SK-N-SH (cell line): ENCODE results near the gene DOC2A. TPM values are rescaled to one million over a fixed set of nuclear protein-coding genes. Genes with fewer than 3 reads are reported as not detected.

Experiments used
- CTCF ChIA-PET: fragments of 300-600, 350-600 bp; formaldehyde crosslinking; extraction: SDS; loops from one replicate; lab custom pipeline; 2021; lab: Yijun Ruan, JAX
- POLR2A ChIA-PET: fragments of 350-600 bp; sonication (Branson Sonifier 250); formaldehyde crosslinking; extraction: SDS; loops from one replicate; lab custom pipeline; 2020; ENCODE audit warnings: antibody characterized with exemption, inconsistent platforms; lab: Yijun Ruan, JAX
- DNase-seq: peaks from one replicate; pipeline ENCODE4 v3.0.0; 2012
- H2AFZ ChIP-seq: fragments of 200-600 bp; sonication (generic); 2 replicates; pipeline ENCODE4 v1.8.1; 2016; ENCODE audit warnings: antibody characterized with exemption, mild to moderate bottlenecking, low read depth
- H3F3A ChIP-seq: fragments of 200-600 bp; sonication (generic); replicated peaks from 2 replicates; pipeline ENCODE3; 2016; ENCODE audit warnings: antibody characterized with exemption, mild to moderate bottlenecking; ENCODE audit not compliant: insufficient read depth
- H3K27ac ChIP-seq, 2 experiments: fragments of 200-500 bp in 1 of 2; fragments of 200-600 bp in 1 of 2; sonication (Bioruptor generic) in 1 of 2; sonication (generic), shearing (Covaris generic) in 1 of 2; 2 replicates each; pipeline versions ENCODE4 v1.5.1 to v1.6.1; 2014 to 2016; ENCODE audit warnings: low read depth in 2 of 2, inconsistent platforms in 1 of 2, low read length in 1 of 2, mild to moderate bottlenecking in 1 of 2, mixed read lengths in 1 of 2
- H3K27me3 ChIP-seq: fragments of 200-600 bp; sonication (generic), shearing (Covaris generic); 2 replicates; pipeline ENCODE4 v1.6.1; 2016; ENCODE audit warnings: mixed run types; ENCODE audit not compliant: insufficient read depth
- H3K36me3 ChIP-seq, 2 experiments: fragments of 200-500 bp in 1 of 2; fragments of 200-600 bp in 1 of 2; sonication (Bioruptor generic) in 1 of 2; sonication (generic) in 1 of 2; replicated peaks in 1 of 2; 2 replicates each; pipeline versions ENCODE3 to v1.5.1; 2014 to 2016; ENCODE audit warnings: low read length in 1 of 2, mild to moderate bottlenecking in 1 of 2; ENCODE audit not compliant: insufficient read depth in 2 of 2, control insufficient read depth in 1 of 2
- H3K4me1 ChIP-seq, 2 experiments: fragments of 200-500 bp in 1 of 2; fragments of 200-600 bp in 1 of 2; sonication (Bioruptor generic) in 1 of 2; sonication (generic), shearing (Covaris generic) in 1 of 2; 2 replicates each; pipeline versions ENCODE4 v1.5.1 to v1.6.1; 2014 to 2016; ENCODE audit warnings: low read depth in 1 of 2, low read length in 1 of 2, mixed run types in 1 of 2; ENCODE audit not compliant: insufficient read depth in 2 of 2, control insufficient read depth in 1 of 2
- H3K4me2 ChIP-seq: fragments of 200-600 bp; sonication (generic), shearing (Covaris generic); 2 replicates; pipeline ENCODE4 v1.6.1; 2017; ENCODE audit warnings: mixed run types
- H3K4me3 ChIP-seq, 2 experiments: fragments of 200-500 bp in 1 of 2; fragments of 200-600 bp in 1 of 2; sonication (Bioruptor generic) in 1 of 2; sonication (generic), shearing (Covaris generic) in 1 of 2; 2 replicates each; pipeline versions ENCODE4 v1.5.1 to v1.8.1; 2014 to 2016; ENCODE audit warnings: low read depth in 2 of 2, inconsistent platforms in 1 of 2, low read length in 1 of 2, mild to moderate bottlenecking in 1 of 2, mixed read lengths in 1 of 2, moderate library complexity in 1 of 2
- H3K79me2 ChIP-seq: fragments of 200-600 bp; sonication (generic); 2 replicates; pipeline ENCODE4 v1.8.1; 2017; ENCODE audit warnings: mild to moderate bottlenecking; ENCODE audit not compliant: insufficient read depth
- H3K9ac ChIP-seq: fragments of 200-600 bp; sonication (generic); 2 replicates; pipeline ENCODE4 v1.6.1; 2017; ENCODE audit warnings: mixed run types
- H3K9me2 ChIP-seq: fragments of 200-600 bp; sonication (generic); 2 replicates; pipeline ENCODE4 v1.6.1; 2017; ENCODE audit warnings: mixed run types
- H3K9me3 ChIP-seq: fragments of 200-600 bp; sonication (generic); 2 replicates; pipeline ENCODE4 v1.6.1; 2017; ENCODE audit warnings: mixed run types, mild to moderate bottlenecking, moderate library complexity
- H4K20me1 ChIP-seq: fragments of 200-600 bp; sonication (generic); 2 replicates; pipeline ENCODE4 v1.6.1; 2017; ENCODE audit warnings: mild to moderate bottlenecking, mixed run types; ENCODE audit not compliant: insufficient read depth
- CHD2 ChIP-seq: fragments of 150-350 bp; IDR thresholded peaks from 2 replicates; pipeline ENCODE4 v1.6.1; 2018; ENCODE audit warnings: low read length; ENCODE audit not compliant: partially characterized antibody
- ELF1 ChIP-seq: IDR thresholded peaks from 2 replicates; pipeline ENCODE4 v1.4.0; 2012
- EZH2phosphoT487 ChIP-seq: fragments of 200-600 bp; sonication (generic); IDR thresholded peaks from 2 replicates; pipeline ENCODE4 v1.6.1; 2017; ENCODE audit warnings: low read depth, mixed run types, mild to moderate bottlenecking, antibody characterized with exemption, moderate library complexity, borderline replicate concordance
- FOXM1 ChIP-seq: IDR thresholded peaks from 2 replicates; pipeline ENCODE4 v1.4.0; 2012; ENCODE audit warnings: low read depth, mild to moderate bottlenecking
- GATA2 ChIP-seq: sonication (generic); formaldehyde crosslinking; IDR thresholded peaks from 2 replicates; pipeline ENCODE4 v1.5.0; 2020; ENCODE audit warnings: mild to moderate bottlenecking, missing genetic modification reagents
- JUND ChIP-seq: IDR thresholded peaks from 2 replicates; pipeline ENCODE4 v1.4.0; 2012
- MAX ChIP-seq: IDR thresholded peaks from 2 replicates; pipeline ENCODE4 v1.4.0; 2012; ENCODE audit warnings: low read depth
- NRF1 ChIP-seq: IDR thresholded peaks from 2 replicates; pipeline ENCODE4 v1.6.1; 2012; ENCODE audit warnings: low read depth, mild to moderate bottlenecking, low read length
- PBX3 ChIP-seq: IDR thresholded peaks from 2 replicates; pipeline ENCODE4; 2012
- POLR2AphosphoS5 ChIP-seq: IDR thresholded peaks from 2 replicates; pipeline ENCODE4 v1.6.1; 2012; ENCODE audit warnings: low read depth, low read length
- SMC3 ChIP-seq: IDR thresholded peaks from 2 replicates; pipeline ENCODE4 v1.6.1; 2012; ENCODE audit warnings: low read depth, low read length, improper control_type of control experiment
- TAF1 ChIP-seq: IDR thresholded peaks from 2 replicates; pipeline ENCODE4 v1.6.1; 2012; ENCODE audit warnings: low read depth, mild to moderate bottlenecking, low read length, moderate library complexity, borderline replicate concordance
- USF2 ChIP-seq: fragments of 150-350 bp; IDR thresholded peaks from 2 replicates; pipeline ENCODE4 v1.6.1; 2017; ENCODE audit warnings: antibody characterized with exemption, low read length, low read depth, borderline replicate concordance
- YY1 ChIP-seq: IDR thresholded peaks from 2 replicates; pipeline ENCODE4 v1.4.0; 2012; ENCODE audit warnings: low read depth, mild to moderate bottlenecking
- WGBS: methylation state at CpG from one replicate; pipeline ENCODE4 v1.1.6; 2017; ENCODE audit warnings: low lambda C conversion rate; 5-methylcytosine and 5-hydroxymethylcytosine counted together
- polyA plus RNA-seq, 3 experiments: library from polyadenylated mRNA; depleted of rRNA; stranded (reverse); fragments of >200 nt; gene quantifications; 2 replicates each; pipeline ENCODE4 v1.2.3, GENCODE V29; 2012

DOC2A gene
- polyA plus RNA-seq, 1 of the 3 experiments (the other 2 are of a cell fraction): 10.4 TPM

GRCh38 chr16:30026449-30026848, 15.6 kb upstream of the DOC2A start:
- Histone ChIP-seq H4K20me1 (no peaks in the 10 kb centered on the region), H3K9me3 (no peaks in the 10 kb centered on the region), H3K9ac (no peak overlapping the region), H3K36me3 (no peaks in the 10 kb centered on the region), H3K4me1 (peaks cover 3 to 21% of the 10 kb centered on the region in 2 experiments; a peak in 2 of 4 replicates), H3K4me3 (no peak overlapping the region), H3K79me2 (no peaks in the 10 kb centered on the region), H3K4me2 (no peak overlapping the region), H3K27me3 (no peaks in the 10 kb centered on the region), H2AFZ (no peak overlapping the region), H3F3A (peaks cover 6% of the 10 kb centered on the region), H3K9me2 (no peaks in the 10 kb centered on the region), H3K27ac (no peak overlapping the region)
- TF ChIP-seq SMC3 (no peak), EZH2phosphoT487 (no peak), YY1 (no peak)
- DNase-seq: no peak
- POLR2A ChIA-PET: interaction anchor here (0.6 kb wide), 1 partner anchor 65 kb away, joined by 4 read pairs; the partner anchor contains the start of gene TMEM219
- WGBS: 84% methylated on average over 6 of the region's 18 CpGs
- CTCF ChIA-PET: no interaction called here

- Histone ChIP-seq H3K4me2 (no peak overlapping the region), H2AFZ (no peak overlapping the region), H3K4me3 (no peak overlapping the region), H3K9ac (no peak overlapping the region), H3F3A (peaks cover 6% of the 10 kb centered on the region), H3K27me3 (no peaks in the 10 kb centered on the region), H3K9me2 (no peaks in the 10 kb centered on the region)
- no peak for DNase-seq
- ChIA-PET POLR2A (no interaction called here), CTCF (no interaction called here)
- 60% methylated on average over 7 of the region's 7 CpGs for WGBS
- TF ChIP-seq GATA2 (CRISPR knock-in tag) (no peak), TAF1 (no peak), USF2 (no peak), PBX3 (no peak), FOXM1 (no peak), YY1 (no peak), POLR2AphosphoS5 (no peak), MAX (no peak), NRF1 (no peak), CHD2 (no peak), ELF1 (no peak), EZH2phosphoT487 (no peak), JUND (no peak)
- TF ChIP-seq, all 33 proteins: peak for 0
- H3K9me3 ChIP-seq: no peaks in the 10 kb centered on the region
- H3K79me2 ChIP-seq: no peaks in the 10 kb centered on the region
- no peaks in the 10 kb centered on the region for H3K36me3 ChIP-seq
- H3K27ac ChIP-seq: no peak overlapping the region
- H4K20me1 ChIP-seq: no peaks in the 10 kb centered on the region
- peaks cover 0 to 21% of the 10 kb centered on the region in 2 experiments; a peak in 1 of 4 replicates for H3K4me1 ChIP-seq
These were observed 14.7 kb upstream of the DOC2A start for GRCh38 chr16:30025574-30025973.
